HG03060 (cell line): ENCODE data around the gene PUM2.
"Not testable (repeated sequence)": the region's sequence is repeated elsewhere in the genome, so short reads cannot be mapped to it uniquely, and the experiment has no call there.

Source experiments
- ATAC-seq: cut with Tn5 transposase; IDR thresholded peaks from one replicate; pipeline ENCODE4 v1.9.1; 2021; ENCODE audit warnings: low read depth, moderate number of reproducible peaks; ENCODE audit not compliant: unreplicated experiment

The PUM2 gene, protein sequence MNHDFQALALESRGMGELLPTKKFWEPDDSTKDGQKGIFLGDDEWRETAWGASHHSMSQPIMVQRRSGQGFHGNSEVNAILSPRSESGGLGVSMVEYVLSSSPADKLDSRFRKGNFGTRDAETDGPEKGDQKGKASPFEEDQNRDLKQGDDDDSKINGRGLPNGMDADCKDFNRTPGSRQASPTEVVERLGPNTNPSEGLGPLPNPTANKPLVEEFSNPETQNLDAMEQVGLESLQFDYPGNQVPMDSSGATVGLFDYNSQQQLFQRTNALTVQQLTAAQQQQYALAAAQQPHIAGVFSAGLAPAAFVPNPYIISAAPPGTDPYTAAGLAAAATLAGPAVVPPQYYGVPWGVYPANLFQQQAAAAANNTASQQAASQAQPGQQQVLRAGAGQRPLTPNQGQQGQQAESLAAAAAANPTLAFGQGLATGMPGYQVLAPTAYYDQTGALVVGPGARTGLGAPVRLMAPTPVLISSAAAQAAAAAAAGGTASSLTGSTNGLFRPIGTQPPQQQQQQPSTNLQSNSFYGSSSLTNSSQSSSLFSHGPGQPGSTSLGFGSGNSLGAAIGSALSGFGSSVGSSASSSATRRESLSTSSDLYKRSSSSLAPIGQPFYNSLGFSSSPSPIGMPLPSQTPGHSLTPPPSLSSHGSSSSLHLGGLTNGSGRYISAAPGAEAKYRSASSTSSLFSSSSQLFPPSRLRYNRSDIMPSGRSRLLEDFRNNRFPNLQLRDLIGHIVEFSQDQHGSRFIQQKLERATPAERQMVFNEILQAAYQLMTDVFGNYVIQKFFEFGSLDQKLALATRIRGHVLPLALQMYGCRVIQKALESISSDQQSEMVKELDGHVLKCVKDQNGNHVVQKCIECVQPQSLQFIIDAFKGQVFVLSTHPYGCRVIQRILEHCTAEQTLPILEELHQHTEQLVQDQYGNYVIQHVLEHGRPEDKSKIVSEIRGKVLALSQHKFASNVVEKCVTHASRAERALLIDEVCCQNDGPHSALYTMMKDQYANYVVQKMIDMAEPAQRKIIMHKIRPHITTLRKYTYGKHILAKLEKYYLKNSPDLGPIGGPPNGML

DNA sequence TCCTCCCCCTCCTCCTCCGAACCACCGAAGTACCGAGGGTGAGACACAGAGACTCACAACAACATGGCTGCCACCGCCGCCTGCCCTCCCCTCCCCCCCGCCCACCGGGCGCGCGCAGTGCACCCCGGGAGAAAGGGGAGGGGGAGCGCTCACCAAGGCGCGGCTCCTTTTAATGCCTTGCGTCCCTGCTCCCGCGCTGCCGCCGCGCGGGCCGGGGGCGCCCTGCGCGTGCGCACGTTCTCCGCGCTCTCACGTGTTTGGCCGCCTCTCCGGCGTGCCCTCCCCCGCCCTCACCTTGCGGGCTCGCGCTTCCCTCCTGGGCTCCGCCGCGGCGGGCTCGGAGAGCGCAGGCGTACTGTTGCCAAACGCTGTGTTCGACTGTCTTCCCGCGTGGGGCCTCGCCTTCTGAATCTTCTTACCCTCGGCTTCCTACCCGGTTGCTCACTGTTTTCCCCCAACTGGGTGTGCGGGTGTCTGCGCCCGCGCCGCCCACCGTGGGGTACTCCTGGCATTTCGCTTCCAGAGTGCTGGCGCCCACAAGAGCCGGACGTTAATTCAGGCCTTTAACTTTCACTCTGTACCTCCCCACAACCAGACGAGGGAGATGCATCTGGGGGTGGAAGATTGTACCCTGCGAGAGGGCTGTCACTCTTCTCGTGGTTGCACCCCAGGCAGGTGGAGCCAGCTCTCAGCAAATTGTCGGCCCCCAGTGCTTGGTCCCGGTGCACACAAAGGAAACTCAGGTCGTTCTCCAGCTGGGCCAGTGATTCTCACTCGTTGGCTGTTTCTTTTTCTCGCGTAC lies at the start of gene PUM2:
PUM2 (minus strand) TSS at position 92 of the 802 bp plus-strand sequence. CDS start 23,484 bp downstream, outside the sequence.
- peak; percentile 70 for ATAC-seq

DNA sequence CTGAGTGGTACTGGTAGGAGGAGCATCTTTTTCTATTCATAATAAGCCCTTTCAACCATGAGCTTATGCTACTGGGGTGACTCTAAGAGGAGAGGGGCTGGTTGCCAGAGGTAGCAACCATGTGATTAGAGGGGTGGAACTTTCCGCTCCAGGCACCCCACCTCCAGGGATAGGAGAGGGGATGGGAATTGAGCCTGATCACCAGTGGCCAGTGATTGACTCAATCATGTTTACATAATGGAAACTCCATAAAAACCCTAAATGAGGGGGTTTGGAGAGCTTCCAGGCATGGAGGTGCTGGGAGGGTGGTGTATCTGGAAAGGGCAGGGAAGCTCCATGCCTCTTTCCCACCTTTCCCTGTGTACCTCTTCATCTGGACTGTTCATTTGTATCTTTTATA lies 49.7 kb upstream of the PUM2 start:
- ATAC-seq = no peak

DNA sequence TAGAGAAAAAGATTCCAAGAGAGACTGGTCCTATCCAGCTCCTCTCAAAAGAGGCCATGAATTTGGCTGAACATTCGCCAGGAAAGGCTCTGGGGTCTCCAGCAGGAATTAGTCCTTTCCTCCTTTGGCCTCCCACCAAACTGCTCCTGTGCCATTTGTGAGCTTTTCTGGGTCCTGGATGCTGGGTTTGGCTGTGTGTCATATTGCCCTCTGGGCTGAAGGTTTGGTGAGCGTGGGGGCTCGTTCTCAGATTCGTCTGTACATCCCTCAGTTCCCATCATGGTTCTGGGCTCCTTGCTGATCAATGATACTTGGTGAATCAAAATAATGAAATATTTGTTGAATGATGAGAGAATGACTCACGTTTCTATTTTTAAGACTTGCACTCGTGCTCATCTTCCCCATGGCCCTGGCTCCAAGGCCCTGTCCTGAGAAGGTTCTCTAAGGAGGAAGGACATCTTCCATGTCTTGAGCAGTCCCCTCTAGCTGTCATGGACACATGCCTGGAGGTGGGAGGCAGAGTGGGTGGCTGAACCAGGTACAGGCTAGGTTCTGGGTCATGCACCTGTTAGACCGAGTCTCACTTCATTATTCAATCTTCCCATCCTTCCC lies 48.4 kb upstream of the PUM2 start:
- ATAC-seq = no peak

DNA sequence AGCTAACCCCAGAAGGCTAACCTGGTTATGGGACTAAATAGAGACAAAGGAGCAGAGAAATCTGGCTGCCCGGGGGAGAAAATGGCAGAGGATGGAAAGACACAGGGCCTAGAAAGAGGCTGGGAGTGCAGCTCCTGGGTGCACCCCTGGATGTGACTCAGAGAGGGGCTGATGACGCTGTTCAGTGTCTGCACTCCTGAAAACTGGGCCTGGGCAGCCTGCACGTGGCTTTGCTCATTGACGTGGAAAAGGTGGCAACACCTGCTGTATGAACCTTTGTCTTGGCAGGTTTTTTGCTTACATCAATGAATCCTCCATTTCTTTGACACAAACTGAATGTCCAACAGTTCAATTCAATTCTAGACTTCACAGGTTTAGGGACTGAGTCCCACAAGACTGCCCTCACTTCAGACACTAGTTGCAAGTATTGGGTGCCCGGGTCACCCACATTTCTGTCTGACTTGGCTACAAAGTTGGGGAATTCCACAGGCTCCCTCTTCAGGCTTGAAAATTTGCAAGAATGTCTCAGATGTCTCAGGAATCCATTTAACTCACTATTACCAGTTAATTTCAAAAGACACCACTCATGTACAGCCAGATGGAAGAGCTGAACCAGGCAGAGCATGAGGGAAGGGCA lies 47.3 kb upstream of the PUM2 start:
- ATAC-seq = no peak

DNA sequence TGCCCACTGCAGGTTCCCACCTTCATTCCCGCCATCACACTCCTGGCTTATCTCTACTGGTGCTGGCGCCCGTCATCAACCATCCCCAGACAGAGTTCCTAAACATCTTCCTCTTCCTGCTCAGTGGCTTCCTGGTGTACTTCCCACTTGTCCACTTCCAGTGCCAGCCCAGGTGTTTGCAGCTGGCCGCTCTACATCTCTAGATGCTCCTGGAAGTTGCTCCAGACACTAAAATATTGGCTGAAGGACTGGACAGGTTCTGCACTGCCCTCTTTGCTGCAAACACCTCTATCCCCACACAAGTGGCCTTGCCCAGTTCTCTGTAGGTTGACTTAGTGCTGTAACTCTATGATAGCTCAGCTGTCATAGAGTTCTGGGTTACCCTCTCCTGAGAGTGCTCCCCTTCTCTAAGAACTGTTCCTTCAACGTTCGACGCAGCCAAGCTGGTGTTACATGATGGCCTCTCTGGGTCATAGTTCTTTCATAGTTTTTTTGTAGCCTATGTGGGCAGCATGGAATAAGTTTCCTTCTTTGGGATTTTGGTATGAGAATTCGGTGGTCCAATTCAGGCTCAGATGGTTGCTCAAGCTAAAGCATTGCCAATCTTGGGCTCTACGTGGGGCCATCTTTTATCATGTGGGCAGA lies 45.8 kb upstream of the PUM2 start:
- no peak for ATAC-seq

DNA sequence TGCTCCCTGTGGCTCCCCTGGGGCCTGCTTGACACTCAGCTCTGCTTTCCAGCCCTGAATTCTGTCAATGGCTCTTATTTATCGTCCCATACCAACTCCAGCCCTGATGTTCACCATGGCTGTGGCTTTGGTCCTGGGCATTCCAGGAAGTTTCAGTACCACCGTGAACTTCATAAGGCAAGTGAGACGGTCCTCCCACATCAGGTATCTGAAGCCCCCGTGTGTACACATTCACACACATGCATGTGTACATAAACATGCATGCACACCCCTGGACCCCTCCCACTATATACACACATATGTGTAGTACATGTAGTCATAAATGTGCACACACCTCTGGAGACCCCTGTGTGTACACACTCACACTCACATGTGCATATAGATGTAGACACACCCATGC lies 43.3 kb upstream of the PUM2 start:
- ATAC-seq = no peak

DNA sequence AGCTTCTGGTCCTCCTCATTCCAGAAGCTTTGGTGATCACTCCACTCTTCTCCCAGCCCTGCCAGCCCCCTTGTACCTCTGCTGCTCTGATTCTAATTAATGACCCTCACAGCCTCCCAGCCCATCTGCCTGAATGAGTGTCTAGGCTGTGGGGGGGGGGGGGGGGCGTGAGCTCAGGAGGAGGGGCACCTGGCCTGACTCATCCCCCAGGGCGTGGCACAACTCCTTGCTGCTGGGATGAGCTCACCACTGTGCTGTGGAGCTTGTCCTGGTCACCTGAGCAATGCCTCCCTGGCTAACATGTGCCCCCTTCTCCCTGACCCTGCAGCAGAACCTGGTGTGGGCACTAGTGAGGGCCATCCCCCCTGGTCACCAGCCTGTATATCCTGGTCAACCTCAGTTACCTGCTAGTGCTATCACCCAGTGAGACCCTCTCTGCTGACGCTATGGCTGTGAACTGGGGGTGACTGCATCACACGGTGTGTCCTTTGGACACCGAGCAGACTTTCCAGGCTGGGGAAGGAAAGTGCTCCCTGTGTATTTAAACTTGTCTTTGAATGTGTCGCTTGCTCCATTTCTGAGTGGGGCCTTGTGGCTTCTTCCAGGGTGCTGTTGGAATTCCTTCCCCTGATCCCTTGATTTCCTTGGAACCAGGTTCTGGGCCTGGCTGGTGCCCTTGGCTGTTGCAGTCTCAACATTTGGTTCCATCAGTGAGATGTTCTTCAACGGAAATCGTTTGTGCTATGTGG lies 41.5 kb upstream of the PUM2 start:
- ATAC-seq = no peak

DNA sequence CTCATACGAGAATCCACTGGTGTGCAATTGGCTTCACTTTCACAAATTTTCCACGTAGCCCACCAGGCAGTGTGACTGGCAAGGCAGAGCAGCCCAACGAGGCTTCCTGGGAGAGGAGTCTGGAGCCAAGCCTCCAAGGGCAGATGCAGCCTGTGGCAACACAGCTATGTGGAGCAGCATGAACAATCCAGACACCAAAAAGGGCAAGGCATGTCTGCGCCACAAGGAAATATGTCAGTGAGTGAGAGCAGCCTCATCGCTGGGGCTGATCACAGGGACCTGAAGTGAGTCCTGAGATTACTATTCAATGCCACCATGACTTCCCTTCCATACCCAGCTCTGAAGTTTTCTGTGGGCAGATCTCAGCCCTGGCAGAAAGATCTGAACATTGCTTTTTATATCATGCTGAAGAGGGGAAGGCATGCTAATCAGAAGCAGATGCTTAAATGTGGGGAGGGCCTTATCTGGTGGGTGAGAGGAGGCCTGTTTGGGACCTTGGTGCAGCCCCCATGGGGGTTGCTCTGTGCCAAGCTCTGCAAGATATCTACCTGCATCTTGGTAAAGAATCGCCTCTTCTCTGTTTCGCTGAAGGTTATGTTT lies 40.0 kb upstream of the PUM2 start:
- no peak for ATAC-seq

DNA sequence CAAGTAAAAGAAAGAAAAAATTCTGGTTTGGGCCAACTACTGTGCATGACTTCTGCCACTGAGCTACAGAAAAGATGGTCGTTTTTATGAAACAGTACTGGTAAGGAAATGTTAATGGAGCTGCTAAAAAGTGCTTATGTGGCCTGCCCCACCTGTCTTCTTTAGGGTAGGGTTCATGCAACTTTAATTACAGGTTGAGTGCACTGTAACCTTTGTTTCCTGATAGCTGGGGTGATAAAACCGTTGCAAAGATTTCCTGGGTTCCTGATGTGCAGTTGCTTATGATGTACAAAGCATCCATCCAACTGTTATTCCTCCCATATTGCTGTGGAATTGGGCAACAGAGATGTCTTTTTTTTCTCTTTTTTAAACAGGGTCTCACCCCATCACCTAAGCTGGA lies 34.3 kb upstream of the PUM2 start:
- no peak for ATAC-seq

DNA sequence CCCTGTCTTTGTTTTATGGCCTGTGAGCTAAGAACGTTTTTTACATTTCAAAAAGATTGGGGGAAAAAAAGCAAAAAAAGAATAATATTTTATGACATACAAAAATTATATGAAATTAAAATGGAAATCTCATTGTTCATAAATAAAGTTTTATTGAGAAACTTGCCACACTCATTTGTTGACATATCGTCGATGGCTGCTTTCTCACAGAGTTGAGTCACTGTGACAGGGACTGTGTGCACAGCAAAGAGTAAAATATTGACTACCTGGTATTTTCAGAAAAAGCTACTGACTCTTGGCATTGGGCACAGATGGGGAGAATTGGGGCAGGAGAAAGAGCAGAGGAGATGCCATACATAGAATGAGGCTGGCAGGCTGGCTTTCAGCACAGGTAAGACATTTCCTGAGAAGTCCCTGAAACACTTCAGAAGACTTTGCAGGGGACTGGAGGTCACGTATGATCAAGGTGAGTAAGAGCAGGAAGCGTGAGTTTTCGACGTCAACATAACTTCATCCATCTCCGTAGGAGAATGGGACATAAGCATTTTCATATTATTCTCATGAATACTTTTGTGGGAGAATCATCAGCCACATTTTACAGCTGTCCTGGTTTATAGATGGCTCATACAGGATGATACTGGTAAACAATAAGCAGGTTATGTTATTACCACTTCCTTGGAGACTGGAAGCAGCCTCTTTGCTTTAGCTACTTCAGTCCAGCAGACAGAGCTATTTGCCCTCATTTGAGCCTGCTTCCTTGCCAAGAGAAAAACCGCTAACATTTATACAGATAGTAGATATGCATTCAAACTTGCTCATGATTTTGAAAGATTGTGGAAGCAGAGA lies 32.5 kb upstream of the PUM2 start:
- no peak for ATAC-seq

DNA sequence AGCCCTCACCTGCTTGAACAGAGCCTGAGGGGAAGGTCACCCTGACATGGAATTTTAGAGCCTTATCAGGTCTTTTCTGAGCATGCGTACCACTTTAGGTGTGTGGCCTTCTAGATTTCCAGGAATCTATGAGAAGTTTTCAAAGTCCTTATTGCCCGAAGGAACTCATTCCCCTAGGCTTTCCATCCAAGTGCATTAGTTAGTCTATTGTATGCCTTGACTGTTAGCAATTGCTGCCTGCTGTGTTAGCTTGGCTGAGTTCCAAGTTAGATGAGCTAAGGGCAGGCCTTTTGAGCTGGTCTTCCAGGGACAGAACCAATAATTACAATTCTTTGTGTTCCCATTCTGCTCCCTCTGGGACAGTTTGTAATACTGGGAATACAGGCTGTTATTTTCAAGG lies 30.8 kb upstream of the PUM2 start:
- no peak for ATAC-seq

DNA sequence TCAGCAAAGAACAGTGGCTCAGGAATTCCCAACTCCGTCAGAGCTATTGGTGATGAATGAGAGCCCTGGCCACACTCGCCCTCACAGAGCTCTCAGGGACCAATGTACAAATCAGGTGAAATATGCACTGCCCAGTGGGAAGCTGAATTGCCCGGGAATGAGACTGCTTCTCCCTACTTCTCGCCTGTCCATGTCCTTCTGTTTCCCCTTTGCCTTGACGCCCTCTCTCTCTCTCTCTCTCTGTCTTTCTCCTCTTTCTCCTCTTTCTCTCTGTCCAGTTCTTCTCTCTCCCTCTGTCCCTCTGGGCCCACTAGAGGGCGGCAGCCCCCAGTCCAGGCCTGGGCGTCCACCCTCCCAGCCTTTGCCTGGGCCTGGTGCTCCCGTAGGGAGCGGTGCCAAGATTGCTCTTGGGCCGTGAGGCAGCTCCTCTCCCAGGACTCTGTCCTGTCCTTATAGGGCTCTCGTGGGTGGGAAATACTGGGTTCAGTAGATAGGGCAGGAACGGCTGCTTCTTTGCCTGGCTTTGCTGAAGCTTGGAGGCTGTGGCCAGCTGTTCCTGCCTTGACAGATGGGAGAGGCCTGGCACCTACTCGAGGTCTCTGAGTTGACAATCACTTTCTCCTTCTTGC lies 28.4 kb upstream of the PUM2 start:
- no peak for ATAC-seq

DNA sequence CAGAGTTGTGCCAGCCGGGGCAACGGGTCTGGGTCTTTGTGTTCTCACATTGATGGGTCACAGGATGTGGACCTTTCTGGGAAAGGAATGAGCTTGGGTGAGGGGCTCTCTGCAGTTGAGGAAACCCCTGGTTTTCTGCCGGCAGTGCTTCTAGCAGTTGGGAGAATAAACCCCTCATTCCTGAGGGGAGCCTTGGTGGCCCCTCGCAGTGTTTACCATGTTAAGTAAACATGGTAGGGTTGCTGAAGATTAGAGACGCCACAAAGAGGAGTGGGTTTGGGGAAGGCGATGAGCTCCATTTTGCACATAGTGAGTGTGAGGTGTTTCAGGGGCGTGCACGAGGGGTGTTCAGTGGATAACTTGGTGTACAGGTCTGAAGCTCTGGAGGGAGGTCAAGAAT lies 27.7 kb upstream of the PUM2 start:
- no peak for ATAC-seq

DNA sequence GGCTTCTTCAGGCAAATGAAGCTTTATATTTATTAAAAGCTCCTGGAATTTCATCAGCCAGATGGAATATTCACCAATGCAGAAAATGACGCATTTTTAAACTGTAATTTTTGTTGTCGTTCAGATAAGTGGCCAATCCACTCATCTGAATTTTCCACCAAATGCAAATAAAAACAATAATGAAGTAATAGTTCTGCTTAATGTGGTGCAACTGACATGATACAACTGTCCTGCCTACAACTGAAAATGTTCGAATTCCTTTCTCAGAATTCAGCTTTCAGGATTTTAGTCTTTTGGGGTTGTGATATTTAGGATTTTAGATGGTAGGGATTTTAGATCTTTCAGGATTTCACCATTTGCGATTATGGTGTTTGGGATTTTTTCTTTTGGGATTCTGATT lies 27.1 kb upstream of the PUM2 start:
- no peak for ATAC-seq

DNA sequence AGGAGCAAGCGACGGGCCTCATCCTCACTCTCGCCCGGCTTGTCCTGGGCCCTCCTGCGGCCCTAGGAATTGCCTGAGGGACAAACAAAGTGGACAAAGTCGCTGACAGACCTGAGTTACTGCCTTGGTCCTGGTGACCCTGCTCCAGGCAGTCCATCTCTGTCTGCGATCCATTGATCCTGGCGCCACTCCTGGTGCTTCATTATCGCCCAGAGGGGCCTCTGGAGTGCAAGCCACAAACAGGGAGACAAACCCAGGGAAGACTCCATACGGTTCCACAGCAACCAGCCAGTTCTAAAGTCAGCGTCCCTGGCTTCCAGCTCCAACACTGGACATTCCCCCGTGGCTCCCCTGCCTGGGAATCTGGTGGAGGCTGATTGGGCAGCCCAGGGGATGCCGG lies 24.3 kb upstream of the PUM2 start:
- not testable (repeated sequence) for ATAC-seq

DNA sequence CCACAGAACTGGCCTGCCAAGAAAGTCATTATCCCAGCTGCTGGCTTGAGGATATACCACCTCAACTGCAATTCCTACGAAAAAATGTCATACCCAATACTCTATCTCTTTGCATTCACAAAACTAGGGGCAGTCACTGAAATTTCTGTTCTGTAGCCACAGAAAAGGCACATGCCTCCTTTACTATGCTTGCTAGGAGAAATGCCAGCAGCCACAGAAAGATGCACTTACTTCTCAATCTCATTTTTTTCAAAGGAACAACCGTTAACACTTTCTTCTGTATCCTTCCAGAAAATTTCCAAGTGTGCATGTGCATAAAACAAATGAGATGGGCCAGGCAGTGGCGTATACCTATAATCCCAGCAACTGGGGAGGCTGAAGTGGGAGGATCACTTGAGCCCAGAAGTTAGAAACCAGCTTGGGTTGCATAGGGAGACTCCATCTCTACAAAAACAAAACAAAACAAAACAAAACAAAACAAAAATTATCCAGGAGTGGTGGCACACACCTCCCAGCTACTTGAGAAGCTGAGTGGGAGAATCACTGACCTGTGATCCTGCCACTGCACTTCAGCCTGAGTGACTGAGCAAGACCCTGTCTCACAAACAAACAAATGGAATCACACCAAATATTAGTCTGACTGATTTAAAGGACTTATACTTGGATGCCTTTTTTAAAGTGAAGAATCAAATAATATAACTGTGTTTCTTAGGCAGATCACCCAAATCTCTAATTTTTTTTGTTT lies 22.4 kb upstream of the PUM2 start:
- no peak for ATAC-seq
